Natural killer cell (primary cell): ENCODE measurements around the gene KIRREL1. TPM values are rescaled to one million over a fixed set of nuclear protein-coding genes. Genes with fewer than 3 reads are reported as not detected.

ENCODE experiments used
- ATAC-seq, 3 donors: fragments of 150-1000 bp in 2 of 3; fragments of 200-7000 bp in 1 of 3; cut with Tn5 transposase; 1 replicate in 1 of 3; 2 replicates in 2 of 3; pipeline ENCODE4 v1.10.0; 2021; ENCODE audit warnings: mild to moderate bottlenecking in 2 of 3, moderate library complexity in 2 of 3
- DNase-seq, 2 donors: peaks; one replicate each; pipeline versions ENCODE4 v3.0.0 to v3.0.0-alpha.2; 2013 to 2021; ENCODE audit warnings: mixed read lengths in 1 of 2
- H3K27ac ChIP-seq: one replicate; pipeline ENCODE4 v1.5.1; 2013; ENCODE audit warnings: mild to moderate bottlenecking, low read length
- H3K27me3 ChIP-seq: one replicate; pipeline ENCODE4 v1.6.1; 2013; ENCODE audit warnings: low read length; ENCODE audit not compliant: control insufficient read depth, insufficient read depth
- H3K36me3 ChIP-seq: one replicate; pipeline ENCODE4 v1.6.1; 2013; ENCODE audit warnings: low read length; ENCODE audit not compliant: control insufficient read depth, insufficient read depth
- H3K4me1 ChIP-seq: one replicate; pipeline ENCODE4 v1.6.1; 2013; ENCODE audit warnings: low read length; ENCODE audit not compliant: control insufficient read depth, insufficient read depth
- H3K4me3 ChIP-seq: one replicate; pipeline ENCODE4 v1.5.1; 2013; ENCODE audit warnings: low read length
- H3K9me3 ChIP-seq: one replicate; pipeline ENCODE4 v1.6.1; 2013; ENCODE audit warnings: low read length; ENCODE audit not compliant: control insufficient read depth, insufficient read depth
- H3K27ac Mint-ChIP-seq, 2 donors: one replicate each; pipeline ENCODE4 v1.8.0; 2022; ENCODE audit warnings: mild to moderate bottlenecking in 2 of 2, mixed read lengths in 2 of 2, moderate library complexity in 1 of 2
- H3K27me3 Mint-ChIP-seq, 2 donors: one replicate each; pipeline ENCODE4 v1.8.0; 2022; ENCODE audit warnings: low read depth in 2 of 2, mixed read lengths in 2 of 2
- H3K36me3 Mint-ChIP-seq: one replicate; pipeline ENCODE4 v1.8.0; 2022; ENCODE audit warnings: mixed read lengths
- H3K4me1 Mint-ChIP-seq, 2 donors: one replicate each; pipeline ENCODE4 v1.8.0; 2022; ENCODE audit warnings: mixed read lengths in 2 of 2
- H3K4me3 Mint-ChIP-seq: one replicate; pipeline ENCODE4 v1.8.0; 2022; ENCODE audit warnings: mild to moderate bottlenecking, moderate library complexity, mixed read lengths
- H3K9me3 Mint-ChIP-seq, 2 donors: one replicate each; pipeline ENCODE4 v1.8.0; 2022; ENCODE audit warnings: mixed read lengths in 2 of 2
- WGBS: methylation state at CpG from one replicate; pipeline ENCODE4 v1.1.7; 2013; ENCODE audit warnings: missing lambda C conversion rate; ENCODE audit not compliant: insufficient coverage; 5-methylcytosine and 5-hydroxymethylcytosine counted together
- intact Hi-C: fragments of 100-400 bp; cut with micrococcal nuclease; formaldehyde crosslinking; loops from one replicate; pipeline ENCODE4 v1.14.2; 2022
- total RNA-seq, 4 donors: library from RNA; stranded (reverse); fragments of 120-200 nt in 1 of 4; gene quantifications; one replicate each; pipeline versions ENCODE4 v1.2.3 to v1.2.4, GENCODE V29; 2013 to 2022
- TF ChIP-seq, protein P1 (sequence below): fragments of 200-600 bp; IDR thresholded peaks from one replicate; pipeline ENCODE4 v1.8.0; 2022; ENCODE audit warnings: antibody characterized with exemption

Gene KIRREL1
- total RNA-seq, 3 donors from 2014 or later (not counting 1 experiment from before 2014, with no cell fraction given) = not detected

DNA sequence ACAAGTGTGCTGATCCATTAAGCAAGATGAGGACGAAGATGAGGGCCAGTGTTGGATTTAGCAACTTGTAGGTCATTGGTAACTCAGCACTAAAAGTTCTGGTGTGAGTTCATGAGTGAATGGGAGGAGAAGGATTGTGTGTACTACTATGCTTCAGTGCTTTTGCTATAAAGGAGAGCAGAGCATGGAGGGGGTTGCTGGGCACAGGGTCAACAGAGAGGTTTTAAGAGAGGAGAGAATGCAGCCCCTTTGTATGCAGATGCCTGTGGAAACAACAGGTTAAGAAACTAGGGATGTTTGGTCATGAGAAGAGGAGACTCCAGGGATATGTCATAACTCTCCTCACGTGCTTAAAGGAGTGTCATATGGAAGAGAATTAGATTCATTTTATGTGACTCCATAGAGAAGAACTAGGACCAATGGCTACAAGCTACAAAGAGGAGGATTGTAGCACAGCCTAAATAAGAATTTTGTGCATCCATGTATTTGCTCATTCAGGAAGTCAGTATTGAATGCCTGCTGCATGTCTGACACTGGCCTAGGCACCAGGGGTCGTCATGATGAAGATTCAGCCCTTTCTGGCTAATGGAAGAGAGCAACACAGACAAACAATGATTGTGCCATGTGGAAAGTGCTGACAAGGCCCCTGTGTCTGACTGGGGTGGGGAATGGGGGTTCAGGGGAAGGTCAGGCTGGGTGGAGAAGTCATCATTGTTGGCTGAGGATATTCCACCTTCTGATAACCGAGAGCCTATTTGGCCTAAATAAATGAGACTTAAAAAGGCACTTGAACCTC, 53.5 kb downstream of the KIRREL1 start:
- Histone ChIP-seq H3K4me1 (no peaks in the 10 kb centered on the region), H3K9me3 (no peaks in the 10 kb centered on the region), H3K27ac (no peak overlapping the region), H3K27me3 (no peaks in the 10 kb centered on the region), H3K36me3 (no peaks in the 10 kb centered on the region), H3K4me3 (no peak overlapping the region)
- Mint-ChIP-seq H3K4me3 (no peak overlapping the region), H3K36me3 (no peaks in the 10 kb centered on the region), H3K27ac (no peak overlapping the region), H3K4me1 (no peaks in the 10 kb centered on the region), H3K27me3 (peaks cover 1 to 14% of the 10 kb centered on the region in 2 donors), H3K9me3 (no peaks in the 10 kb centered on the region)
- DNase-seq (no peak), ATAC-seq (no peak)
- intact Hi-C loops = no loop called here
- WGBS = 57% methylated on average over 4 of the region's 4 CpGs
- TF ChIP-seq, protein P1, sequence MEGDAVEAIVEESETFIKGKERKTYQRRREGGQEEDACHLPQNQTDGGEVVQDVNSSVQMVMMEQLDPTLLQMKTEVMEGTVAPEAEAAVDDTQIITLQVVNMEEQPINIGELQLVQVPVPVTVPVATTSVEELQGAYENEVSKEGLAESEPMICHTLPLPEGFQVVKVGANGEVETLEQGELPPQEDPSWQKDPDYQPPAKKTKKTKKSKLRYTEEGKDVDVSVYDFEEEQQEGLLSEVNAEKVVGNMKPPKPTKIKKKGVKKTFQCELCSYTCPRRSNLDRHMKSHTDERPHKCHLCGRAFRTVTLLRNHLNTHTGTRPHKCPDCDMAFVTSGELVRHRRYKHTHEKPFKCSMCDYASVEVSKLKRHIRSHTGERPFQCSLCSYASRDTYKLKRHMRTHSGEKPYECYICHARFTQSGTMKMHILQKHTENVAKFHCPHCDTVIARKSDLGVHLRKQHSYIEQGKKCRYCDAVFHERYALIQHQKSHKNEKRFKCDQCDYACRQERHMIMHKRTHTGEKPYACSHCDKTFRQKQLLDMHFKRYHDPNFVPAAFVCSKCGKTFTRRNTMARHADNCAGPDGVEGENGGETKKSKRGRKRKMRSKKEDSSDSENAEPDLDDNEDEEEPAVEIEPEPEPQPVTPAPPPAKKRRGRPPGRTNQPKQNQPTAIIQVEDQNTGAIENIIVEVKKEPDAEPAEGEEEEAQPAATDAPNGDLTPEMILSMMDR = no peak

DNA sequence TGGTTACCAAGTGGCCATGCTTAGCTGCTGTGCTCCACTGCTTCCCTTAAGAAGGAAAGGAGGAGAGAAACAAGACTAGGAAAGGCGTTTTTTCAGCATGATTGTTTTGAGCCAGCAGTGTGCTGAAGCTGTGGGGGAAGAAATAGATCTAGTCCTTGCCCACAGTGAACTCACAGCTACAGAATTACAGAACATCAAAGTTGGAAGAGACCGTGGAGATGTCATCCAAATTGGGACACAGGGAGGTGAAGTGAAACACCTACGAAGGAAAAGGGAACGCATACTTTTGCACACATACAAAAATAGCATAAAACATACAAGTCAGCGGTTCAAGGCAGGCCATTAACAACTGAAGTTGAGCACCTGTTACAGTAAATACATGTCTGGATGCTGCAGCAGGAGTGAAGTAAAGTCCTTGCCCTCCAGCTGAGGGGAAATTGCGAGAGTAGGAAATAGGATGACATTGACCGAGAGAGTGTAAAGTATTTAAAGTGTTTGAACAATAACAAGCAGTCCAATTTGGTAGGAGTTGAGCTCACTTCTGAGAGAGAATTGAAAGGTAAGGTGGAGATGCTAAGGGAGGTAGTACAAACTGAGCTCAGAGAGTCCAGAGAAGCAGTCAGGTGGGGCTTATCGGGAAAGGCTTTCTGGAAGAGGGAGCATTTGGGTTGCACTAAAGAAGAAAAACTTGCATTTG, 55.1 kb downstream of the KIRREL1 start:
- H3K4me3 Mint-ChIP-seq = no peak overlapping the region
- no peaks in the 10 kb centered on the region for H3K27me3 ChIP-seq
- H3K27ac ChIP-seq = no peak overlapping the region
- intact Hi-C loops = no loop called here
- DNase-seq (no peak), ATAC-seq (no peak)
- WGBS = 81% methylated on average over 8 of the region's 8 CpGs
- TF ChIP-seq, protein P1 = no peak
- H3K36me3 Mint-ChIP-seq = no peaks in the 10 kb centered on the region
- H3K9me3 Mint-ChIP-seq = no peaks in the 10 kb centered on the region
- H3K4me1 Mint-ChIP-seq = no peaks in the 10 kb centered on the region
- H3K4me1 ChIP-seq = no peaks in the 10 kb centered on the region
- no peaks in the 10 kb centered on the region for H3K36me3 ChIP-seq
- H3K4me3 ChIP-seq = no peak overlapping the region
- no peaks in the 10 kb centered on the region for H3K9me3 ChIP-seq
- no peak overlapping the region for H3K27ac Mint-ChIP-seq
- H3K27me3 Mint-ChIP-seq = peaks cover 0 to 17% of the 10 kb centered on the region in 2 donors

DNA sequence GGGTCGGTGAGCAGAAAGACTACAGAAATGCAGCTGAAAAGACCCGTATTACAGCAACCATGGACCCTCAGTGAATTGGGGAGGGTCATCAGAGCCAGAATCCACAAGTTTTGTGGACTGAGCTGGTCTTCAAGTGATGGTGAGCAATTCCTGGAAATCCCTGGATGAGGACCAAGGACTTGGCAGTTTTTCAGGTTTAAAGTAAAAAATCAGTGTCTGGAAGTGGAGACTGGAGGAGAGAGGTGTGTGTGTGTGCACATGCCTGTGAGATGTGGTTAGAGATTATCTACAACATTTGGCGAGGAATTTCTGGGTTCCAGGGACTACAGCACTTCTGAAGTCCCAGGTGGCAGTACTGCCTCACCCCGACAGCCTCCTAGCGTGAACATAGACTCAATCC, 56.4 kb downstream of the KIRREL1 start:
- Histone ChIP-seq H3K27ac (no peak overlapping the region), H3K9me3 (no peaks in the 10 kb centered on the region), H3K27me3 (no peaks in the 10 kb centered on the region), H3K4me3 (no peak overlapping the region), H3K36me3 (no peaks in the 10 kb centered on the region), H3K4me1 (no peaks in the 10 kb centered on the region)
- Mint-ChIP-seq H3K4me1 (no peaks in the 10 kb centered on the region), H3K27ac (no peak overlapping the region), H3K4me3 (no peak overlapping the region), H3K9me3 (no peaks in the 10 kb centered on the region), H3K27me3 (peaks cover 6 to 22% of the 10 kb centered on the region in 2 donors), H3K36me3 (no peaks in the 10 kb centered on the region)
- WGBS = 83% methylated on average over 5 of the region's 5 CpGs
- TF ChIP-seq, protein P1 = no peak
- ATAC-seq (no peak), DNase-seq (no peak)
- intact Hi-C loops = no loop called here
